Testis (tissue), 3 donors: ENCODE data around the gene FYB1. TPM values are rescaled to one million over a fixed set of nuclear protein-coding genes. Genes with fewer than 3 reads are reported as not detected.
"Not testable (repeated sequence)": the region's sequence is repeated elsewhere in the genome, so short reads cannot be mapped to it uniquely, and the experiment has no call there.

Source experiments
- DNase-seq: peaks from one replicate; pipeline ENCODE4 v3.0.0-alpha.2; 2019
- H3K27ac ChIP-seq, 2 donors: fragments of 200-600 bp; sonication (generic); one replicate each; pipeline ENCODE4 v1.5.1; 2019
- H3K27me3 ChIP-seq: fragments of 200-600 bp; sonication (generic); one replicate; pipeline ENCODE4 v1.5.1; 2019
- H3K36me3 ChIP-seq: fragments of 200-600 bp; sonication (generic); one replicate; pipeline ENCODE4 v1.5.1; 2017; ENCODE audit warnings: low read depth; ENCODE audit errors: missing control alignments
- H3K4me1 ChIP-seq: fragments of 200-600 bp; sonication (generic); one replicate; pipeline ENCODE4 v1.5.1; 2019
- H3K4me3 ChIP-seq, 2 donors: fragments of 200-600 bp; sonication (generic); one replicate each; pipeline ENCODE4 v1.5.1; 2017 to 2019
- H3K9me3 ChIP-seq: fragments of 200-600 bp; sonication (generic); one replicate; pipeline ENCODE4 v1.5.1; 2017
- POLR2A ChIP-seq: fragments of 450-650 bp; IDR thresholded peaks from one replicate; pipeline ENCODE4 v1.6.1; 2017; ENCODE audit warnings: antibody characterized with exemption, mild to moderate bottlenecking, moderate library complexity
- WGBS, 2 donors: methylation state at CpG; one replicate each; pipeline ENCODE4 v1.1.5; 2018; 5-methylcytosine and 5-hydroxymethylcytosine counted together
- intact Hi-C: fragments of 100-400 bp; cut with DNase I; formaldehyde crosslinking; loops from one replicate; pipeline ENCODE4 v1.15.1; 2023; ENCODE audit warnings: low total_unique reads
- polyA plus RNA-seq: library from polyadenylated mRNA; stranded (reverse); fragments of 350-450 nt; fragmentation: Illumina TruSeq; extraction: RNeasy Lipid Tissue Mini Kit (QIAGEN cat#74804); gene quantifications from one replicate; pipeline ENCODE4 v1.2.3, GENCODE V29; 2014; ENCODE audit warnings: low read depth, low replicate concordance; ENCODE audit not compliant: insufficient read depth
- total RNA-seq, 2 donors: library from RNA; depleted of rRNA; stranded (reverse); fragments of >200 nt; gene quantifications; one replicate each; pipeline ENCODE4 v1.2.3, GENCODE V29; 2016
- TF ChIP-seq, protein P1 (sequence below), 3 experiments: fragments of 450-650 bp in 2 of 3; fragments of 200-600 bp in 1 of 3; sonication (generic) in 1 of 3; IDR thresholded peaks; one replicate each; pipeline ENCODE4 v1.5.1; 2016 to 2019; ENCODE audit warnings: antibody characterized with exemption in 3 of 3, mild to moderate bottlenecking in 2 of 3, moderate library complexity in 1 of 3

Gene FYB1
- total and polyA plus RNA-seq, 3 donors from 2014 or later: 2.5 to 8.6 (median 6.0) TPM

DNA sequence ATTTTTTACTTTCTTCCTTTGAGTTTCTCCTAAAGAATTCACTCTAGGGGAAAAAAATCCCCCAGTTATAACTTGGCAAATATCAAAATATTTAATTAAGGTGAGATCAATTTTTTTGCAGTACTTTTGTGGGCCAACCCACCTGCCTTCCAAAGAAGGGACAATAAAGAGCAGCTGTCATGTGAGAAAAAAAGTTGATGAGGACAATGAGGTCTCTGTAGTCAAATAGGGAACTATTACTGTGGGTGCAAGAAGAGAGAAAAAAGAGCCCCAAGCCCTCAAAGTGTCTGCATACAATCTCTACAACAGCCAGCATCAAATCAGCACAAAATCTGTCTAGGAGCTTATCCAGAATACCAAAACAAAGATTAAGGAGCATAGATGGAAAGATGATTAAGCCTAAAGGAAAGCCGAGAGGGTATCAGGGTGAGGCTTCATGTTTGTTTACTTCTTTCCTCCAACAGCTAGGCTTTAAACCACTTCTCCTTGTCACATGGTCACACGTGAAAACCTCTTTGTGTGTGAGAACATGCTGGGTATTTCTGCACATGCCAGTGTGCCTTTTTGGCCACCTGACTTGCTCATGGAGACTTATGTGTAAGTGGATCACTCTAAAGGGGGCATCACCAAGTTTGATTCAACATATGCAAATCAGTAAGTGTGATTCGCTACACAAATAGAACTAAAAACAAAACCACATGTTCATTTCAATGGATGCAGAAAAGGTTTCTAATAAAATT, 19.2 kb upstream of the FYB1 start:
- Histone ChIP-seq H3K36me3 (no peaks in the 10 kb centered on the region), H3K27ac (no peak overlapping the region)
- intact Hi-C loops: no loop called here

DNA sequence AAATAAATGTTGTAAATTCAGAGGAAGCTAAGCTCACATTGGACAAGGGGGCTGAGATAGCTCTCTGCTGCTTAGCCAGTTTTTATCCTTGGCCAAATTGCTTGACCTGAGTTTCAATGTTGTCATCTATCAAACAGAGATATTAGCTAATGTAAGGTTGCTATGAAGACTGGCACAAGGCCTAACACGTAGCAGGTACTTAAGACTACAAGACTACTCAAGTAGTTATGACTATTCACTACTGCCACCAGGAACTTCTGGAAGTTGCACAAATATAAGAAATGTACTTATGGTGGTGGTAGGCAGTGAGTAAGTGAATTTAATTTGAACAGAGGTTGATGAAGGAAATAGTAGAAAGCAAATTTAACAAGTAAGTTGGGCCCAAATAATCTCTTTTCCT, 17.4 kb upstream of the FYB1 start:
- Histone ChIP-seq H3K4me1 (no peaks in the 10 kb centered on the region), H3K4me3 (no peak overlapping the region), H3K9me3 (no peaks in the 10 kb centered on the region), H3K36me3 (no peaks in the 10 kb centered on the region), H3K27ac (no peak overlapping the region), H3K27me3 (no peaks in the 10 kb centered on the region)
- no peak for TF ChIP-seq POLR2A
- TF ChIP-seq, protein P1, sequence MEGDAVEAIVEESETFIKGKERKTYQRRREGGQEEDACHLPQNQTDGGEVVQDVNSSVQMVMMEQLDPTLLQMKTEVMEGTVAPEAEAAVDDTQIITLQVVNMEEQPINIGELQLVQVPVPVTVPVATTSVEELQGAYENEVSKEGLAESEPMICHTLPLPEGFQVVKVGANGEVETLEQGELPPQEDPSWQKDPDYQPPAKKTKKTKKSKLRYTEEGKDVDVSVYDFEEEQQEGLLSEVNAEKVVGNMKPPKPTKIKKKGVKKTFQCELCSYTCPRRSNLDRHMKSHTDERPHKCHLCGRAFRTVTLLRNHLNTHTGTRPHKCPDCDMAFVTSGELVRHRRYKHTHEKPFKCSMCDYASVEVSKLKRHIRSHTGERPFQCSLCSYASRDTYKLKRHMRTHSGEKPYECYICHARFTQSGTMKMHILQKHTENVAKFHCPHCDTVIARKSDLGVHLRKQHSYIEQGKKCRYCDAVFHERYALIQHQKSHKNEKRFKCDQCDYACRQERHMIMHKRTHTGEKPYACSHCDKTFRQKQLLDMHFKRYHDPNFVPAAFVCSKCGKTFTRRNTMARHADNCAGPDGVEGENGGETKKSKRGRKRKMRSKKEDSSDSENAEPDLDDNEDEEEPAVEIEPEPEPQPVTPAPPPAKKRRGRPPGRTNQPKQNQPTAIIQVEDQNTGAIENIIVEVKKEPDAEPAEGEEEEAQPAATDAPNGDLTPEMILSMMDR (IDR thresholded peaks at IDR 0.05): no peak
- intact Hi-C loops: no loop called here
- no peak for DNase-seq
- WGBS, 2 donors: 84 to 86% methylated on average over 1 of the region's 1 CpG

More for the DNA sequence above, 19.2 kb upstream of the FYB1 start:
- TF ChIP-seq, protein P1 (IDR thresholded peaks at IDR 0.05): no peak
- no peak for TF ChIP-seq POLR2A
- no peaks in the 10 kb centered on the region for H3K27me3 ChIP-seq
- H3K9me3 ChIP-seq: no peaks in the 10 kb centered on the region
- H3K4me3 ChIP-seq: no peak overlapping the region
- no peak for DNase-seq
- WGBS, 2 donors: 53 to 75% methylated on average over 3 of the region's 3 CpGs
- H3K4me1 ChIP-seq: no peaks in the 10 kb centered on the region

DNA sequence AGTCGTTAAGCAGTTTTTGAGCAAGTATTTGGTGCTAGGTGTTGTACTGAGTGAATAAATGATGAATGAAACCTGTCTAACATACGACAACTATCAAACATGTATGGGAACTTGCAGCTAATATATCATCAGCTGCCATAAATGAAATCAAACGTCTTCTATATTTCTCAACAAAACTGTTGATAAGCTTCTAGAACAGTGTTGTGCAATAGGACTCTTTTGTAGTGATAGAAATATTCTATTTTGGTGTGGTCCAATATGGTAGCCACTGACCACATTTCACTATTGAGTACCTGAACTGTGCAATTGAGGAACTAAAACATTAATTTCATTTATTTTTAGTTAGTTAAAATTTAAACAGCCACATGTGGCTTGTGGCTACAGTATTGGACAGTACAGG, 16.3 kb upstream of the FYB1 start:
- no peaks in the 10 kb centered on the region for H3K4me1 ChIP-seq
- no peak overlapping the region for H3K4me3 ChIP-seq
- WGBS, 2 donors: 74 to 77% methylated on average over 3 of the region's 3 CpGs
- no peak overlapping the region for H3K27ac ChIP-seq
- H3K9me3 ChIP-seq: no peaks in the 10 kb centered on the region
- TF ChIP-seq POLR2A: no peak
- TF ChIP-seq, protein P1 (IDR thresholded peaks at IDR 0.05): no peak
- intact Hi-C loops: no loop called here
- no peaks in the 10 kb centered on the region for H3K27me3 ChIP-seq
- DNase-seq: no peak
- no peaks in the 10 kb centered on the region for H3K36me3 ChIP-seq

DNA sequence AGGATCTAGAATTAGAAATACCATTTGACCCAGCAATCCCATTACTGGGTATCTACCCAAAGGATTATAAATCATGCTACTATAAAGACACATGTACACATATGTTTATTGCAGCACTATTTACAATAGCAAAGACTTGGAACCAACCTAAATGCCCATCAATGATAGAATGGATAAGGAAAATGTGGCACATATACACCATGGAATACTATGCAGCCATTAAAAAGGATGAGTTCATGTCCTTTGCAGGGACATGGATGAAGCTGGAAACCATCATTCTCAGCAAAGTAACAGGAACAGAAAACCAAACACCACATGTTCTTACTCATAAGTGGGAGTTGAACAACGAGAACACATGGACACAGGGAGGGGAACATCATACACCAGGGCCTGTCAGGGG, 15.1 kb upstream of the FYB1 start:
- H3K36me3 ChIP-seq, H3K27ac ChIP-seq, H3K4me3 ChIP-seq, H3K27me3 ChIP-seq, intact Hi-C loops, H3K9me3 ChIP-seq, H3K4me1 ChIP-seq, DNase-seq: not testable (repeated sequence)
- WGBS, 2 donors: 68 to 100% methylated on average over 1 of the region's 1 CpG

DNA sequence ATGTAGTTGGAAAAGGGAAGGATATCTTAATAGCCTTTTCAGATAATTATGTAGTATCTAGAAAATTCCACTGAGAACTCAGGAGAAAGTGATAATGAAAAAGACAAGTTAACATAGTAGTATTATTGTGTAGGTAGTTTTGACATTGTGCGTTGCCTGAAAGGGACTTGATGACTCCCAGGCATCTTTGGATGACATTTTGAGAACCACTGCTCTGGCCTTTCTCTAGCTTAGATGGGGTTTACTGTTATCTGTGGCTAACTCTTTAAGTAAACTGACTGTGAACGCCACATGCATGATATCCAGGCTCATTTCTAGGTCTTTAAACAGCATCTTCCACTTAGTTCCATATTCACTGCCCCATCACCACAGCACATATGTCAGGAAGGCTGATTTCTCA, 14.4 kb upstream of the FYB1 start:
- no peaks in the 10 kb centered on the region for H3K36me3 ChIP-seq
- H3K4me3 ChIP-seq: no peak overlapping the region
- WGBS, 2 donors: 79 to 89% methylated on average over 2 of the region's 2 CpGs

More for the DNA sequence above, 14.4 kb upstream of the FYB1 start:
- intact Hi-C loops: no loop called here
- H3K27me3 ChIP-seq: no peaks in the 10 kb centered on the region
- no peak overlapping the region for H3K27ac ChIP-seq
- no peak for DNase-seq
- H3K4me1 ChIP-seq: no peaks in the 10 kb centered on the region
- no peaks in the 10 kb centered on the region for H3K9me3 ChIP-seq
- TF ChIP-seq POLR2A: no peak
- TF ChIP-seq, protein P1 (IDR thresholded peaks at IDR 0.05): no peak
